Stomach (tissue), 4 donors: ENCODE results near the gene EIF2S1.

Experiments
- CTCF ChIP-seq, 7 experiments: fragments of 450-650 bp in 4 of 7; fragments of 200-600 bp in 3 of 7; sonication (generic) in 3 of 7; IDR thresholded peaks; one replicate each; pipeline ENCODE4 v1.5.1; 2016 to 2019; ENCODE audit warnings: antibody characterized with exemption in 7 of 7, control low read depth in 2 of 7, mild to moderate bottlenecking in 1 of 7
- EP300 ChIP-seq: sonication (generic); formaldehyde crosslinking; IDR thresholded peaks from one replicate; pipeline ENCODE4 v1.6.1; 2017; ENCODE audit warnings: antibody characterized with exemption
- POLR2A ChIP-seq, 4 donors: fragments of 450-650 bp; IDR thresholded peaks; one replicate each; pipeline ENCODE4 v1.6.1; 2016; ENCODE audit warnings: antibody characterized with exemption in 4 of 4, control low read depth in 2 of 4, mild to moderate bottlenecking in 1 of 4, moderate library complexity in 1 of 4
- POLR2AphosphoS5 ChIP-seq, 3 donors: sonication (generic); formaldehyde crosslinking; IDR thresholded peaks; one replicate each; pipeline ENCODE4 v1.6.1; 2016; ENCODE audit warnings: antibody characterized with exemption in 3 of 3

- no peak for TF ChIP-seq CTCF (IDR thresholded peaks at IDR 0.05)
- no peak for TF ChIP-seq POLR2AphosphoS5 (IDR thresholded peaks at IDR 0.05)
- no peak for TF ChIP-seq EP300
- TF ChIP-seq POLR2A (IDR thresholded peaks at IDR 0.05) = no peak
Measured at GRCh38 chr14:67387195-67387594, 27.1 kb downstream of the EIF2S1 start.
